ENCODE data around the gene ZC2HC1C. TPM values are rescaled to one million over a fixed set of nuclear protein-coding genes. Genes with fewer than 3 reads are reported as not detected.

ZC2HC1C gene
- total and polyA plus RNA-seq, 9 of the 15 experiments (the other 6 are each of a cell fraction or from before 2014, with no cell fraction given), result 6.3 to 9.2 (median 7.7) TPM

DNA sequence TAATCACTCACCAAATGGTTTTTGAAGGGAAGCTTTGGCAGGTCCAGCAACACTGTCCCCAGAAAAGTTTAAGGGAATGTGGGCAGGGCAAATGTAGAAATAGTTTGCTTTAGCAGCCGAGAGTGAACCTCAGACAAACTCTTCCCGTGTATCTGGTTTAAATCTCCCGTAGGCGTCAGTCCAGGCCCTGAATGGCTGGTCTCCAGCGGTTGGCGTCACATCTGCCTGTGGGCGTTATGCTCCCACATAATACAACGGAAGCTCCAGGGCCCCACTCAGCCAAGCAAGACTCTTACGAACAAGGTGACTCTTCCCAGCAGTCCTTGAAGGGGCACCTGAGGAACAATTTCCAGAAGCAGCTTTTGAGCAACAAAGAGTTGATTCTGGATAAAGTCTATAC is 942 bp downstream of the ZC2HC1C start:
- ChIA-PET POLR2A (interaction anchor here (0.5 to 2.0 kb wide), 5 partner anchors 9 to 131 kb away, joined by 3 to 5 read pairs (median 4); partner anchors contain the start of gene NEK9), CTCF (ENCODE audit: low intra/inter-chr PET ratio) (no interaction called here)
- ATAC-seq (peak; percentile 59), DNase-seq (ENCODE audit: extremely low read depth in 1 of 4, low spot score in 3 of 4) (peak; percentile 25 to 81 (median 42)), FAIRE-seq (peak; percentile 89)
- H2AFZ ChIP-seq (ENCODE audit: low read depth, low read length), result peak overlapping the region; percentile 86
- peaks cover 3% of the 10 kb centered on the region for H3K9me1 ChIP-seq (ENCODE audit: control insufficient read depth, insufficient read depth, low read length)
- BruUV-seq (replicated peaks), result no TSS peak
- H3K4me3 ChIP-seq, result peak overlapping the region; percentile 41
- 10% methylated on average over 9 of the region's 9 CpGs for WGBS (ENCODE audit: insufficient coverage, low coverage, missing lambda C conversion rate)
- H4K20me1 ChIP-seq (replicated peaks; ENCODE audit: control insufficient read depth, insufficient read depth, low read length), result no peaks in the 10 kb centered on the region
- peaks cover 60% of the 10 kb centered on the region for H3K79me2 ChIP-seq (ENCODE audit: control insufficient read depth, insufficient read depth, low read length)
- peaks cover 26 to 32% of the 10 kb centered on the region in 2 experiments; a peak in 4 of 5 replicates for H3K4me1 ChIP-seq (replicated peaks in 1 of 2; ENCODE audit: control insufficient read depth in 2 of 2, insufficient read depth in 2 of 2, low read length in 2 of 2)
- H3K9ac ChIP-seq (ENCODE audit: insufficient read depth in 1 of 2, low read depth in 2 of 2, low read length in 2 of 2), result peak overlapping the region; percentile 87 to 91; a peak in 3 of 4 replicates
- no peaks in the 10 kb centered on the region for H3K27me3 ChIP-seq (ENCODE audit: control insufficient read depth in 2 of 2, insufficient read depth in 2 of 2, low read length in 2 of 2)
- no peaks in the 10 kb centered on the region for H3K9me3 ChIP-seq (replicated peaks; ENCODE audit: control insufficient read depth, insufficient read depth, low read depth, low read length)
- intact Hi-C loops (cut with micrococcal nuclease), result no loop called here
- H3K27ac ChIP-seq (ENCODE audit: extremely low read depth, low read depth, low read length), result peak overlapping the region; percentile 93
- in situ Hi-C loops (cut with MboI), result loop anchor here (10.0 kb wide), 1 partner anchor 156 kb away; no protein-coding TSS in a partner anchor
- no peaks in the 10 kb centered on the region; the same call in 2 of the 3 replicates for H3K36me3 ChIP-seq (ENCODE audit: control insufficient read depth, insufficient read depth, low read length)
- peak overlapping the region; percentile 96 for H3K4me2 ChIP-seq (ENCODE audit: insufficient read depth, low read length)
- peak; percentile 51; the same call in 1 of the 2 replicates for TF ChIP-seq ATF7 (IDR thresholded peaks at IDR 0.05)
- TF ChIP-seq EGR1 (conservative IDR thresholded peaks at IDR 0.05), result peak; percentile 93
- no peak for TF ChIP-seq SRSF1 (IDR thresholded peaks at IDR 0.05; ENCODE audit: low read depth, low read length)
- TF ChIP-seq CTBP1 (IDR thresholded peaks at IDR 0.05; ENCODE audit: borderline replicate concordance), result 0 out of 2 replicates have a peak, but pooled peaks have one; percentile 3
- peak; percentile 54; the same call in 1 of the 2 replicates for TF ChIP-seq ZNF407 (IDR thresholded peaks at IDR 0.05; ENCODE audit: low read depth)
- no peak for TF ChIP-seq KHSRP (IDR thresholded peaks at IDR 0.05)
- 0 out of 2 replicates have a peak, but pooled peaks have one; percentile 15 for TF ChIP-seq POLR2H (tag; IDR thresholded peaks at IDR 0.05; ENCODE audit: low read depth)
- 0 out of 2 replicates have a peak, but pooled peaks have one; percentile 13 for TF ChIP-seq BHLHE40 (IDR thresholded peaks at IDR 0.05; ENCODE audit: low read length)
- TF ChIP-seq PHB (CRISPR knock-in tag; IDR thresholded peaks at IDR 0.05), result no peak
- TF ChIP-seq EP300 (IDR thresholded peaks at IDR 0.05; ENCODE audit: low read length), result peak; percentile 37; the same call in 1 of the 2 replicates
- TF ChIP-seq ZNF24 (IDR thresholded peaks at IDR 0.05), result no peak
- TF ChIP-seq POLR2AphosphoS5 (IDR thresholded peaks at IDR 0.05; ENCODE audit: control insufficient read depth, insufficient read depth, low read depth, low read length), result peak; percentile 62; the same call in 1 of the 2 replicates
- peak; percentile 43; the same call in 1 of the 2 replicates for TF ChIP-seq CREB1 (IDR thresholded peaks at IDR 0.05)
- no peak for TF ChIP-seq CREB1 (CRISPR knock-in tag; IDR thresholded peaks at IDR 0.05)
- peak; percentile 34 for TF ChIP-seq GABPA (tag; conservative IDR thresholded peaks at IDR 0.05; ENCODE audit: low read depth)
- peak; percentile 55 for TF ChIP-seq POLR2A (conservative IDR thresholded peaks at IDR 0.05)
- TF ChIP-seq CREM (IDR thresholded peaks at IDR 0.05; ENCODE audit: low read depth), result peak; percentile 83

Data from K562 (cell line).